HG02678 (cell line): ENCODE data around the gene LIMS1.
"Not testable (repeated sequence)": the region's sequence is repeated elsewhere in the genome, so short reads cannot be mapped to it uniquely, and the experiment has no call there.

Experiments
- ATAC-seq: cut with Tn5 transposase; IDR thresholded peaks from one replicate; pipeline ENCODE4 v1.9.1; 2021; ENCODE audit warnings: mild to moderate bottlenecking, moderate library complexity; ENCODE audit not compliant: unreplicated experiment

LIMS1 gene

GRCh38 chr2:108585436-108585835 lies 51.2 kb downstream of the LIMS1 start:
- no peak for ATAC-seq

DNA sequence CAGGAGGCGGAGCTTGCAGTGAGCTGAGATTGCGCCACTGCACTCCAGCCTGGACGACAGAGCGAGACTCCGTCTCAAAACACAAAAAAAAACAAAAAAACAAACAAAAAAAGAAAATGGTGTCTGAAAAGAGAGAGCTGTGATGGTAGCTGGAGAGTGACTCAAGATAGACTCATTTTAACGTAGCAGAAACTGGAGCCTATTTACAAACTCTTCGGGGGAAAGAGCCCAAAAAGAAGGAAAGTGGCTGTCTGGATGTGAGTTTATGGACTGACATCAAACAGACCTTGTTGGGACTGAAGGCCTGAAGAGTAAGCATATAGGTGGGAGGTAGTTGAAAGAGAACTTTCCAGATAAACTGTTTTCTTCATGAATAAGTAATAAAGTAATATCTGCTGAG lies 51.8 kb downstream of the LIMS1 start:
- ATAC-seq = no peak

DNA sequence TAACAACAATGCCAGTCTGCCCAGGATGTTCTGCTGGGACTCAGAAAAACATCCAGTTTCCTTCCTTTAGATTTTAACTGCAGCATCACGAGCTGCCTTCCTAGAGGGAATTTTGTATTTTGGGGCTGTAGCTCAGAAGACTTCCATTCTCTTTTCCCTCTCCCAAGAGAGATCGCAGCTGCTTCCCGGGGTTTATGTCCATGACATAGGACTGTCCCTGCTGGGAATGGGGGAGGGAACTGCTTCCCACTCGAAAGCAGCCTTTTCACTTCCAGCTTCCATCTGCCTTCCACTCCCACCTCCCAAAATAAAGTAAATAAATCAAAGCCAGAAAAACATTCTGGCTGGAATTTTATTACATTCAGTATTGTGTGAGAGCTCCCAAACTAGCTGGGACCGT lies 52.4 kb downstream of the LIMS1 start:
- no peak for ATAC-seq

- ATAC-seq = no peak
These were observed 53.4 kb downstream of the LIMS1 start for GRCh38 chr2:108587621-108588020.

GRCh38 chr2:108588070-108588668 lies 53.9 kb downstream of the LIMS1 start:
- peak; percentile 35 for ATAC-seq

DNA sequence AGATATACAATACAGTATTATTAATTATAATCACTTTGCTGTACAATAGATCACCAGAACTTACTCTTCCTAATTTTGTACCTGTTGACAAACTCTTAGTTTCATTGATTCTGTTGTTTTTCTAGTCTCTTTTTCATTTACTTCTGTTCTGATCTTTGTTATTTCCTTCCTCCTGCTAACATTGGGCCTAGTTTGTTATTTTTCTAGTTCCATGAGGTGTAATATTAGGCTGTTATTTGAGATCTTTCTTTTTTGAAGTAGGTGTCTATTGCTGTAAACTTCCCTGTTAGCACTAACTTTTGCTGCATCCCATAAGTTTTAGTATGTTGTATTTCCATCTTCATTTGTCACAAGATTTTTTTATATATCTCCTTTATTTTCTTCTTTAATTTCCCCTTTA lies 55.1 kb downstream of the LIMS1 start:
- no peak for ATAC-seq

GRCh38 chr2:108589781-108590180 lies 55.5 kb downstream of the LIMS1 start:
- ATAC-seq = no peak

- ATAC-seq = peak; percentile 42
These were observed 56.9 kb downstream of the LIMS1 start for GRCh38 chr2:108591163-108591562.

- ATAC-seq = no peak
These were observed 59.4 kb downstream of the LIMS1 start for GRCh38 chr2:108593547-108594098.

GRCh38 chr2:108594132-108594981 lies 60.1 kb downstream of the LIMS1 start:
- ATAC-seq = peak; percentile 88

GRCh38 chr2:108594982-108595464 lies 60.8 kb downstream of the LIMS1 start:
- ATAC-seq = peak; percentile 47

DNA sequence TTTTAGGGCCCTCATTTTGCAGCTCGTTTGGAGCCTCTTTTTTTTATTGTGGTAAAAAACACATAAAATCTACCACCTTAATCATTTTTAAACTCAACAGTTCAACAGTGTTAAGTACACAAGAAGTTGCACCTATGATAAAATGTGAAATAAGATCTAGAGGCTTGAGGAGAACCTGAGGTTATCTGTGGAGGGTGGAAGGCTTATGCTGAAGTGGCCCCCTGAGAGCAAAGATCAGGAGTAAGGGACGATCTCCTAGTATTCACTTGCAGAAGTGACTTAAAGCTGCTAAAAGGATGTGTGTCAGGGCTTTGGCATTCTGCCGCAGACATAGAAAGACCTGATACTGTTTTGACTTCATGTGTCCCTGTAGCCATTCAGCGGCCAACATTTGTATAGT lies 61.5 kb downstream of the LIMS1 start:
- not testable (repeated sequence) for ATAC-seq

DNA sequence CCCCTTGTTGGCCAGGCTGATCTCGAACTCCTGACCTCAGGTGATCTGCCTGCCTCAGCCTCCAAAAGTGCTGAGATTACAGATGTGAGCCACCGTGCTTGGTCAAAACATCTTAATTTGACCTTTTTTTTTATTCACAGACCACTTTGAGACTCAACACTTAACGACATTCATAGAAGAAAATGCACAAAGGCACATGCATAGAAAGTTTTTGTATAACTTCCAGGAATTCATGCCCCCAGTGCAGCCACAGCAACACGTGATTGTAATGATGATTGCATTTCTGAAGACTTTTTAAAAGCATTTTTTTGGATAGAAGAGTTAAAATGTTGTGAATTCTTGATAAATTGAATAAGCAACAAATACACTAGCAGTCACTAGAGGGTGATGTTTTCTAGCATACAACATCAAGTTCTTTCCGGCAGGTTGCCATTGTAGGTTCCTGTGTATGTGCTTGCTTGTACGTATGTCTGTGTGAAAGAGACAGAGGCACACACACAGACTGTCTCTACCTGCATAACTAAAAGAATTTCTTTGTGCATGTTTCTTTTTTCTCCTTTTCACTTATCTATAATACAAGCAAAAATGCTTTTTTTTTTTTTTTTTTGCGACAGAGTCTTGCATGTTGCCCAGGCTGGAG lies 63.0 kb downstream of the LIMS1 start:
- not testable (repeated sequence) for ATAC-seq

- ATAC-seq = not testable (repeated sequence)
These were observed 66.9 kb downstream of the LIMS1 start for GRCh38 chr2:108601199-108601598.

DNA sequence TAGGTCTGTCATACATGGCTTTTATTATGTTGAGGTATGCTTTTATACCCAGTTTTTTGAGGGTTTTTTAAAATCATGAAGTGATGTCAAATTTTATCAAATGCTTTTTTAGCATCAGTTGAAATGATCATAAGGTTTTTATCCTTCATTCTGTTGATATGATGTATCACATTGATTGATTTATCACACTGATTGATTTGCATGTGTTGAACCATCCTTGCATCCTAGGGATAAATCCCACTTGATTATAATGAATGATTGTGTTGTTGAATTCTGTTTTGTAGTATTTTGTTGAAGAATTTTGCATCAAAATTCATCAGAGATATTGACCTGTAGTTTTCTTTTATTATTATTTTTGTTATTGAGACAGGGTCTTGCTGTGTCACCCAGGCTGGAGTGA lies 68.2 kb downstream of the LIMS1 start:
- ATAC-seq = no peak

DNA sequence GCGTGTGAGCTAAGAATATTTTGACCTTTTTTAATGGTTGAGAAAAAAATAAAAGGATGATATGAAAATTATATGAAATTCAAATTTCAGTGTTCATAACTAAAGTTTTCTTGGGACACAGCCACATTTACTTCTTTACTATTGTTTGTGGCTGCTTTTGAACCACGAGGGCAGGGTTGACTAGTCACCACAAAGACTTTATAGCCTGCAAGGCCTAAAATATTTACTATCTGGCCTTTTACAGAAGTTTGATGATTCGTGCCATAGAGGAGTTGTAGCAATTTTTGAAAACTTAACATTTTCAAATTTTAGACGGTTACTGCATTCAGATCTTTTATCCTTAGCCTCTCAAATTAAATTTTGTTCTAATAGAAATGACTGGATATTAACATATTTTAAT lies 69.9 kb downstream of the LIMS1 start:
- no peak for ATAC-seq

DNA sequence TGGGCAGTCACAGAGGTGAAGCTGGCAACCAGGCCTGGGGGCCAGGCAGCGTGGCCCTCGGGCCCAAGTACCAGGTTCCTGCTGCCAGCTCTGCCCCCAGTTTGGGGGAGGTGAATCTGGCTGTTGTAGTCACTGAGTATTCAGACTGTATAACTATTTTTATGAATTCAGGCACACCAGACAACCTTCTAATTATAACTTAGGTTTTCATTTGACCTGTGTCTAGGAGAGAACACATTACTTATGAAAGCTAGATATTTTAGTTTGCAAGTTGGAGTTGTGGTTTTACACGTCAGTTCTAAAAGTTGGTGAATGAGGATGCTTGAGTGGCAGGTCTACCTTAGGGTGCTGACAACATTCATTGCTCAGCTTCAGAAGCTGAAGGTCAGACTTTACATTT lies 71.7 kb downstream of the LIMS1 start:
- peak; percentile 52 for ATAC-seq

- ATAC-seq = no peak
These were observed 73.5 kb downstream of the LIMS1 start for GRCh38 chr2:108607706-108608301.

DNA sequence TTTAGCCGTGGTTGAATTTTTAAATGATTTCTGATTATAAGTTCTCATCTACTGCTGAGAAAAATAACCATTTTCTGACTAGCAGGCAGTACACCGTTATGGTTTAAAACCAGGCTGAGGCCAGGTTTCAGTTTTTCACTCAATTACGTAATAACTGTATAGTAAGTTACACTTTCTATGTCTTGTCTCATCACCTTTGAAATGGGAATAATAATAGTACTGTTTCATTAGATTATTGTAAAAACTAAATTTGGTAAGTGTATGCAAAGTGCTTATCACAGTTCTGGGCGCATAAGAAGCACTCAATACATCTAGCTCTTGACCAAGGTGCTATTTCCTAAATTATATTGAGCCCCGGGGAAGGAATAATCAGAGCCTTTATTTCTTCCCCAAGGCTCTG lies 76.8 kb downstream of the LIMS1 start:
- no peak for ATAC-seq

GRCh38 chr2:108612153-108612513 lies 77.9 kb downstream of the LIMS1 start:
- ATAC-seq = peak; percentile 76

DNA sequence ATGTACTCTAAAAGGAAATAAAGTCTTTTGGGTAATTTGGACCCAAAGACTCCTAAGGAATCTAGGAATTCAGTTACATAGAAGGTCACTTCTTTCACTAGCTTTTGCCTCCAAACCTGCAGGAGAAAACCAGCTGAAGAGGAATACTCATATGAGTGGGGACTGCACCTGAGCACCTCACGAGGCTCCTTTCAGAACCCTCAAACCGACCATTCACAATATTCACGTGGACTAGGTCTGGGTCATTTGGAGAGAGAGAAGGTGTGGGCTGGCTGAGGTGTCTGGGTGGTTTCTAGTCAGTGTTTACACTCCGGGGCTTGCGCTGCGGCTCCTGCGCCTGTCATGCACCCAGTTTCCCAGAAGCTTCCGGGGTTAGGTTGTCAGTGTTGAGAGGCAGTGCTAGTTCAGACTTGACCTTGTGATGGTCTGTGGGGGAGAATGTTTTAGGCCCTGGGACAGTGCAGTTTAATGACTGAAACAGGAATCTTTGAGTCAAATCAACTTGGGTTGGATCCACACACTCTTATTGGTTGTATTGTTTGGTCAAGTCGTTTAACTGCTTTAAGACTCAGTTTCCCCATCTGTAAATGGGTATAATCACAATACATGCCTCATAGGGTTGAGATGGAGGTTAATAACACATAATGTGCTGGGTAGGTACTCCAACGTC lies 78.4 kb downstream of the LIMS1 start:
- ATAC-seq = peak; percentile 81
